Measurements from ENCODE around the gene SPINK2.

GRCh38 chr4:56870946-56871345 is 49.4 kb upstream of the SPINK2 start:
- TF ChIP-seq CTCF (IDR thresholded peaks at IDR 0.05): no peak
- TF ChIP-seq POLR2A (IDR thresholded peaks at IDR 0.05): no peak

All from esophagus squamous epithelium (tissue), 4 donors.